Urothelium cell line (cell line): ENCODE measurements around the gene AKT2.

Source experiments
- DNase-seq: peaks from one replicate; pipeline ENCODE4 v3.0.0; 2011; ENCODE audit warnings: low spot score, mixed read lengths
- FAIRE-seq: peaks from 2 replicates; lab custom pipeline; 2011; peaks lifted over from hg19 to GRCh38; lab: Jason Lieb, UNC

Gene AKT2

DNA sequence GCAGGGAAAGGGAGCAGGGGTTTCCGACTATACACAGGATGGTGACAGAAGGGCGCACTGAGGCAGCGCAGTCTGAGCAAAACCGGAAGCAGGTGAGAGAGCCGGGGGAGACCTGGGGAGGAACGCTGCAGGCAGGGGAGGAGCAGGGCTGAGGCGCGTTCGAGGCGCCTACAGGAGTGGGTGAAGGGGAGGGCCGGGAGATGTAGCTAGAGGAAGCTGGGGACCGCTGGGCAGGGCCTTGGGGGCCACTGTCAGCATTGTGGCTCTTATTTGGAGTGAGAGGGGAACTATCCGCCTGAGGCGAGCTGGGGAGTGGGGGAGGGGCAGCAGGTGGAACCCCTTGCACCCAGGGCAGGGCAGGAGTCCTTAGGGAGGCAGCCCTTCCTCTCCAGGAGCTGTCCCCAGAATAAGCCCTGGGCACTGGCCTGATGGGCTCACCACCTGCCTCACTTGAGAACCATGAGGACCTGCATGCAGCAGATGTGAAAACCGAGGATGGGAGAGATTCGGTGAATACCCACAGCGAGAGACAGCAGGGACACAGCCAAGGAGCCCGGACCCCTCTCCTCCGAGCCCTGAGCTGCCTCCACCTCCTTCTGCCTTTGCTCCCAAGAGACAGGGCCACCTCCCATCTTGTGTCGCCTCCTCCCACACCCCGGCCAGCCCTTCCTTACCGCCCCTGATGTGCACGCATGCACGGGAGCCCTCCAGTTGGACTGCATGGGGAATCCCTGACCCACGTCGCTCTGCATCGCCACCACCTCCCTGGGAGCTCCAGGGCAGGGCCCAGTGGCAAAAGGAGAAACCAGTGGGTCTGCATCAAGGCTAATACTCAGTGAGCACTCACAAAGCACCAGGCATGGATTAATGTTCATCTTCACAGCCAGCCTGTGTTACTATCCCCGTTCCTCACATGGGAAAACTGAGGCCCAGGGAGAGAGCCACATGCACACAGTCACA, 10.3 kb downstream of the AKT2 start:
- FAIRE-seq, result no peak

DNA sequence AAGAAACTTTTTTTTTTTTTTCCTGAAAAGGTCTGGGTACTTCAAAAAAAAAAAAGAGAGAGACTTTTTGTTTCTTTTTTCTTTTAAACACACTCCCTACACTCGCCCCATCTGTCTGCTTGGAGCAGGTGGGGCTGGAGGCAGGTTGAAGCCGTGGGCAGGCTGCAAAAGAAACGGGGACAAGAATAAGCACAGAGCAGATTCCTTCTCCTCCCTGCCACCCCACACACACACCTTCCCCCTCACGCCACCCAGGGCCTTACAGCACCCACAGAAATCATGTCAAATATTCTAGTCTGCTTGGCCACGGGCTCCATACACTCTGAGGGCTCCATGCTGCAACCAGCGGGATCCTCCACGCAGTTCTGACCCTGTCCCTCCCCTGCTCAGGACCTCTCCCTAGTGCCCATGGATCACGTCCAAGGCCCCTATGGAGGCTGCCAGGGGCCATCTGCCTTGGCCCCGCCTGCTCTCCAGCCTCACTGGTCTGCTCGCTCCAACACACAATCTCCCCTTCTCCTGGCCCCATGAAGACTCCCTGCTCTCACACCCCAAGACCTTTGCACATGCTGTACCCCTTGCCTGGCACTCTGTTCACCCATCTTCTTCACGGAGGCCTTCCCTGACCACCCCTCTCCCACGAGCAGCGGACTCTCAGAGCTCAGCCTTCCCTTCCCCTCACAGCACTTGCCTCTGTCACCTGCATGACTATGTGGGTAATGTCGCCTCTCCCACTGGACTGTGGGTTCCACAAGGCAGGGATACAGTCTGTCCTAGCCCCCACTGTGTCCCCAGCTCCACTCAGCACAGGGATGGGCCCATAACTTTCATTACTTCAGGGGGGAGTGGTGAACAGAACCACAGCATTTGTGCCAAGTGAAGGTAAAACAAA, 11.4 kb downstream of the AKT2 start:
- FAIRE-seq, result no peak

More for the DNA sequence above, 10.3 kb downstream of the AKT2 start:
- no peak for DNase-seq

GRCh38 chr19:40272261-40272660, 12.9 kb downstream of the AKT2 start:
- FAIRE-seq (no peak), DNase-seq (no peak)

More for the DNA sequence above, 11.4 kb downstream of the AKT2 start:
- no peak for DNase-seq

DNA sequence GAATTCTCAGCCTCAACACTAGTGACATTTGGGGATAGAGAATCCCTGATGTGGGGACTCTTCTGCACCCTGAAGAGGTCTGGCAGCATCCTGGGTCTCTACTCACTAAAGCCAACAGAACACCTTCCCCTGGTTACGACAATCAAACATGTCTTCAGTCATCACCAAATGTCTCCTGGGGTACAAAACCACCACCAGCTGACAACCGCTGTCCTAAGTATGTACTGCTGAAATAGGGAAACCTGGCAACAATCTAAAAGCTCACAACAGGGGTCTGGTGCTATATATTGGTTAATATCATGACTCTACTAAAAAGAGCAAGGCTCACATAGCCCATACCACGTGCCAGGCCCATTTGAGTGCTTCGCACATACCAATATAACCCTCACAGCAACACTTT, 13.4 kb downstream of the AKT2 start:
- DNase-seq, result no peak
- no peak for FAIRE-seq

DNA sequence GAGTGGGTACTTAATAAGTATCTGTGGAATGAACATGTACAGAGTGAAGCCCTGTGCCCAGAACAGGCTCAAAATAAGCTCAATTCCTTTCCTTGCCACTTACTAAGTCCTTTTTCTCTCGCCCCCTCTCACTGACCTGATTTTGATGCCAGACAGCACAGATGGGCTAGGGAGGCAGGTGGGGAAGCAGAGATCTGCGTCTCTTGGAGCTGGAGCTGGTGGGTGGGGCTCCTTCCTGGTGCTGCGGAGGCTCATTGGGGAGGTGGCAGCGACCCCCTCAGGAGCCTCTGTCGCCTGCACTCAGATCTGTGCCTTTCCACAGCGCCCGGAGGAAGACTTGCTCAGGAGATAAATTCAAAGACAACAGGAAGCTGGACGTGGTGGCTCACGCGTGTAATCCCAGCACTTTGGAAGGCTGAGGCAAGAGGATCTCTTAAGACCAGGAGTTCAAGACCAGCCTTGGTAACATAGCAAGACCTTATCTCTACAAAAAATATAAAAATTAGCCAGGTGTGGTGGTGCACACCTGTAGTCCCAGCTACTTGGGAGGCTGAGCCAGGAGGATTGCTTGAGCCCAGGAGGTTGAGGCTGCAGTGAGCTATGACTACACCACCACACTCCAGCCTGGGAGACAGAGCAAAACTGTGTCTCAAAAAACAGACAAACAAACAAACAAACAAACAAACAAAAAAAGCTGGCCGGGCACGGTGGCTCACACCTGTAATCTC, 14.6 kb downstream of the AKT2 start:
- FAIRE-seq (no peak), DNase-seq (no peak)

GRCh38 chr19:40269216-40269940, 15.8 kb downstream of the AKT2 start:
- no peak for FAIRE-seq
- no peak for DNase-seq

DNA sequence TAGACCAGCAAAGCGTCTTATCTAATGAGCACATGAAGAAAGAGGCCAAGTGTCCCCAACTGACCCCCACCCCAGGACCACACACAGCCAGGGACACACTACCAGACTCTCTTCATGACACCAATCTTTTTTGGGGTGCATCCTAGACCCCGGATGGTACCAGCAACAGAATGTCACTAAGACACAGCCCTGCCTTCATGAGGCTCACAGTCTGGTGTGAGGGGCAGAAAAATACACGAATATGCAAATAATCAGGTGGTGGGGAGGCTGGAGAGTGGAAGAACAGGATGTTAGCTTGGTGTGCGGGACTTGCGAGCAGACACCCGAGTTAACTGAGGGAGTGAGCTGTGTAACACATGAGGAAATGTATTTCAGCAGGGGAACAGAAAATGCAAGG, 17.5 kb downstream of the AKT2 start:
- FAIRE-seq, result no peak

GRCh38 chr19:40266912-40267600, 18.1 kb downstream of the AKT2 start:
- DNase-seq (no peak), FAIRE-seq (no peak)

More for the DNA sequence above, 17.5 kb downstream of the AKT2 start:
- no peak for DNase-seq

GRCh38 chr19:40266119-40266518, 19.0 kb downstream of the AKT2 start:
- FAIRE-seq (no peak), DNase-seq (no peak)

DNA sequence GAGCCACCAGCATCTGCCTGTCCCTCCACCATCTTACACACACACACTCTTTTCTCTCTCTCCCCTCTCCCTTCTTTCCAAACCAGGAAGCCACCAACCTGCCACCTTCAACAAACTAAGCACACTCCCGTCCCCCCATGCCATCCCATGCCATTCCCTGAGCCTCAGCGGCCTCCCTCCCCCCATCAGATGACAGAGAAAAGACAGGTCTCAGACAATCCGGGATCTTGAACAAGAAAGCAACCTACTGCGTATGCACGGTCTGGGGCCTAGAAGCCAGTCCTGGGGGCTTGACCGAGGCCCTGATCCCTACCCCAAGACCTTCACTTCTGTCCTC, 19.4 kb downstream of the AKT2 start:
- DNase-seq (no peak), FAIRE-seq (no peak)

DNA sequence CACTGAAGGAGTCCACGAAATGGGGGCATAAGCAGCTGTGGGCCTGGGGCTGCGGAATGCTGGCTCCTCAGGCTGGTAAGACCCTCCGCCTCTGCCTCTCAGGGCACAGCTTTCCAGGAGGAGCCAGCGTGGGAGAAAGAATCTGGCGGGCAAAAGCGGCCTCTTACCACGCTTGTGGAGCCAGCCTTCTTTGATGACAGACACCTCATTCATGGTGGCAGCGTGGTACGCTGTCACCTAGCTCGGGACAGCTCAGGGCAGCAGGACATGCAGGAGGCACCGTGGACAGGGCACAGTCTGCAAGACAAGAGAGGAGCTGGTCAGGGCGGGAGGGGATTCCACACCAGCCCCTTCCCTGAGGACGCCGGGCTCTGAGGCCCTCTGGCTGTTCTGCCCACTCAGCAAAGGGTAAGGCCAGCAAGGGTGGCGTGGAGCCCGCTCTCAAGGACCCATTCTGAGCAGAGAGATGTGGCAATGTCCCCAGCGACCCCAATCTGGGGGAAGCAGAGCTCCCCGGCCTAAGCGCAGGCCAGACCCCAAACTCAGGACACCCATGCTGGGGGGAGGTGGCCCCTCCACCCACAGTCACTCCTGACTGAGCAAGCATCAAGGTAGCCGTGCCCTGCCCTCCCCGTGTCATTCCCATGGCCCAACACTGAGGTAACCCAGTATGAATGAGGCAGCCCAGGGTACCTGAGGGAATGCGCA, 19.9 kb downstream of the AKT2 start:
- no peak for FAIRE-seq
- no peak for DNase-seq

DNA sequence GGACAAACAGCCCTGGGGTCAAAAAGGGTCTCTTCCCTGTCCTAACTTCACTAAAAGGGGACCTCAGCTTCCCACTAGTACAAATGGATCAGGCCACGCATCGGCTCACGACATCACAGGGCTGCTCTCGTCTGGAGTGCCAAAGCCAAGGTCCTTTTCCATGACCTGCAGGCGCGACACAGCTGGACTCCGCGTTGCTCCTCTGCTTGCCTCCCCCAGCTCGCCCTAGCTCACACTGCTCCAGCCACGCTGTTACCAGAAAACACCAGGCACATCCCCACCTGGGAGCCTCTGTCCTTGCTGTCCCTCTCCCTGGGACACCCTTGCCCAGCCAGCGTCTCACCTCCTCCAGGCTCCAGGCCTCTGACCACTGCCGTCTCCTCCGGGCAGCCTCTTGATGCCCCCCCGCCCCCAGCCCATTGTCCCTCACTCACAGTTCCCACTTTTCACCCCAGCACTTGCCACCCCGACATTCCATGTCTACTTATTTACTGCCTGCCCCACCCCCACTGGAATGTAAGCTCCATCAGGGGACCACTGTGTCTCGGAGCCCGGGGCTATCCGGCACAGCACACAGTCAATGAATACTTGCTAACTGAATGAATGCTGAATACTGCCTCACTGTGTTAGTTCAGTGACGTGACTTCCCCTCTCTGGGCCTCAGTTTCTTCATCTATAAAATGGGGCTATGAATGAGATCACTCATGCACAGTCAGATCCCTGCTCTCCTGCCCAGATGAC, 20.7 kb downstream of the AKT2 start:
- FAIRE-seq, result no peak
- DNase-seq, result no peak

GRCh38 chr19:40263440-40264313, 21.5 kb downstream of the AKT2 start:
- DNase-seq (no peak), FAIRE-seq (no peak)

DNA sequence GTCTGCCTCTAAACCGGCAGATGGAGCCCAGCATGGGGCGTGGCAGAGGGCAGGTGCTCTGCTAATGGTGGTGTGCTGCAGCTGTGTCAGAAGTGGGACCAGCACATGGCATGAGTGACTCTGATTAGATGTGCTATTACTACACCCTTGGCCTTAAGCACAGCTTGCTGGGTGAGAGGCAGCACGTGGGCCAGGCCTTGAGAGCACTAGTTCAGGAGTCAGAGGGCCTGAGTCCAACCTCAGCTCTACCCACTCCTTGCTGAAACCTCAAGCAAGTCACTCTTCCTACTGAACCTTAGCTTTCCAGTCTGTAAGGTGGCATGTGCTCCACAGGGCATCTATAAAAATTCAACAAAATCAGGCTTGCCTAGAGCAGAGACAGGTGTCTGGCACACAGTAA, 22.7 kb downstream of the AKT2 start:
- DNase-seq (no peak), FAIRE-seq (no peak)

DNA sequence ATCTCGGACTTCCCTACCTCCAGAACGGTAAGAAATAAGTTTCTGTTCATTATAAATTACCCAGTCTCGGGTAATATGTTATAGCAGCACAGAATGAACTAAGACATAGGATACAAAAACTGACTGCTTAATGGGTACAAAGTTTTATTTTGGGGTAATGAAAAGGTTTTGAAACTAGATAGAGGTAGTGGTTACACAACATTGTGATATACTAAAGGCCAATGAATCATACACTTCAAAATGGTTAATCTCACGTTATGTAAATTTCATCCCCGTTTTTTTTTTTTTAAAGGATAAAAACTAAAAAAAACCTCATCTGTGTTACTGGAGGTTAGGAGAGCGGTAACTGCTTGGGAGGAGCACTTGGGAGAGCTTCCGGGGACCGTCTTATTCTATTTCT, 23.5 kb downstream of the AKT2 start:
- no peak for FAIRE-seq
- no peak for DNase-seq

- DNase-seq (no peak), FAIRE-seq (no peak)
Measured at GRCh38 chr19:40257096-40257517, 28.0 kb downstream of the AKT2 start.

DNA sequence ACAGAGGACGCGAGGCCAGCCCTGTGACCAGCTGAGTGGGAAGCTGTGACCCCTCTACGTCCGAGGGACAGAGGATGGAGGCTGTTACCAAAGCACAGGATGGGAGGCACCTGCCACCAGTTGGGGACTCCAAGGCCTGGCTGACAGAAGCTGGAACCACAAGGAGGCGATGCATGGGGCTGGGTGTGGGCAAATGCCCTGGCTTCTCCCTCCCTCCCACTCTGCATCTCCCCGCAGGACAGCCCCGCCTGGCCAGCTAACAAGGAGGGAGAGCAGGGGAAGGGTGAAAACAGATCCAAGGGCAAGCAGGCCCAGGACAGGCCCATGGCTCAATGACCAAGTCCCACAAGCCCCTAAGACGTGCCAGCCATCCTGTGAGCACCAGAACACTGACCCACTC, 28.6 kb downstream of the AKT2 start:
- FAIRE-seq (no peak), DNase-seq (no peak)
